ENCODE measurements around the gene PPFIBP2. TPM values are rescaled to one million over a fixed set of nuclear protein-coding genes. Genes with fewer than 3 reads are reported as not detected.

The PPFIBP2 gene
- total RNA-seq, 1 experiment from 2014 or later, result 5.7 TPM

DNA sequence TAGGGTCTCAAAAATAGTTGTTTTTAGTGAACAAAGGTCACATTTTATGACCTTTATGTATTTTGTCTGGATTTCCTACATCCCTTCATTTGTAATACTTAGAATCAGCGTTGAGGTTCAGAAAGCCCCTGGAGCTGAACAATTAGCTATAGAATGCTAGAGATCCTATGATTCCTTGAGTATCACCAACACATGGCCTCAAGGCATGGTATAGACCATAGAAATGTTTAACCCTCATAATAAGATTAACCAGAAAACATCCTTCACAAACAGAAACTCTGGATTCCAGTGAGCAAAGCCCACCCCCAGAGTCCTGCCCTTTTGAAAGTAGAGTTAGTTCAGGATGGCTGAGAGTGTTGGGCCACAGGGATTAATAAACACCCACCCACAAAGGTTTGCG, 82.2 kb downstream of the PPFIBP2 start:
- no peak overlapping the region for H2AFZ ChIP-seq (ENCODE audit: low read depth, low read length, poor library complexity, severe bottlenecking)
- peaks cover 4 to 13% of the 10 kb centered on the region in 2 experiments; a peak in 2 of 4 replicates for H3K4me1 ChIP-seq (ENCODE audit: control insufficient read depth in 1 of 2, insufficient read depth in 2 of 2, low read length in 2 of 2)
- DNase-seq (ENCODE audit: low read depth, low spot score) (no peak), ATAC-seq (no peak)
- RAD21 ChIA-PET (ENCODE audit: low non-redundant PET in 1 of 2, low total read pairs in 2 of 2, uncharacterized antibody in 2 of 2, unreplicated experiment in 2 of 2), result no interaction called here
- no peaks in the 10 kb centered on the region for H4K20me1 ChIP-seq (ENCODE audit: insufficient read depth)
- no TSS peak for BruUV-seq (replicated peaks)
- no peak overlapping the region for H3K4me2 ChIP-seq (ENCODE audit: low read length)
- H3K9me3 ChIP-seq (ENCODE audit: control insufficient read depth in 1 of 2, insufficient read depth in 1 of 2, low read depth in 1 of 2, low read length in 2 of 2), result no peaks in the 10 kb centered on the region
- H3K9me2 ChIP-seq (ENCODE audit: insufficient read depth), result no peaks in the 10 kb centered on the region
- no peak overlapping the region for H3K4me3 ChIP-seq (replicated peaks in 1 of 2; ENCODE audit: low read depth in 1 of 2, low read length in 2 of 2)
- no peaks in the 10 kb centered on the region for H3K36me3 ChIP-seq (ENCODE audit: control insufficient read depth in 1 of 2, insufficient read depth in 2 of 2, low read length in 2 of 2)
- no peaks in the 10 kb centered on the region for H3K27me3 ChIP-seq (ENCODE audit: insufficient read depth, low read length)
- no peak overlapping the region for H3K9ac ChIP-seq (ENCODE audit: low read length)
- H3K27ac ChIP-seq (ENCODE audit: low read depth, low read length), result no peak overlapping the region
- no peak for TF ChIP-seq ATF3 (IDR thresholded peaks at IDR 0.05)
- no peak for TF ChIP-seq FOSL1 (IDR thresholded peaks at IDR 0.05; ENCODE audit: low read depth)
- TF ChIP-seq CEBPB (IDR thresholded peaks at IDR 0.05; ENCODE audit: low read depth), result no peak
- POLR2A ChIA-PET, result no interaction called here
- H3K79me2 ChIP-seq (ENCODE audit: insufficient read depth, low read length), result no peaks in the 10 kb centered on the region
- intact Hi-C loops (cut with micrococcal nuclease), result no loop called here
- CTCF ChIA-PET, result no interaction called here

DNA sequence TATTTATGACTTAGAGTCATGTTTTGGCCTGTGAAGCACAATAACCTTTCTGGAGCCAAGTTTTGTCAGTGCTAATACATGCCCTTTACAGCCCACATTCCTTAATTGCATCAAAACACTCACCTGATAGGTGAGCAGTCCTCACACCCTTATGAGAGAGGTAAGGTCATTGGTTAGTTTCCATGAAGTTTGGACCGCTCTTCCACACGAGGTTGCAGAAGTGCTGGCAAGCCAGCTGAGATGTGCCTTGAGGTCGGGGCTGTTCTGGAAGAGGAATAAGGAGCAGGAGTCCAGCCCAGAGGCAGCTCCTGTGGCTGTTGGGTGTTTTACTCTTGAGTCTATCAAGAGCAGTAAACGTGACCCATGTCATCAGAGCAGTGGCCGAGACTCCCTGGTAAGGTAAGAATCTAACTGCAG, 83.2 kb downstream of the PPFIBP2 start:
- no peak overlapping the region for H3K4me2 ChIP-seq (ENCODE audit: low read length)
- DNase-seq (ENCODE audit: low read depth, low spot score) (no peak), ATAC-seq (no peak)
- TF ChIP-seq ATF3 (IDR thresholded peaks at IDR 0.05) (no peak), SIN3A (IDR thresholded peaks at IDR 0.05; ENCODE audit: low read depth) (no peak), FOSL1 (IDR thresholded peaks at IDR 0.05; ENCODE audit: low read depth) (no peak), EZH2 (IDR thresholded peaks at IDR 0.05) (no peak), TCF7L2 (IDR thresholded peaks at IDR 0.05; ENCODE audit: borderline replicate concordance, extremely low read depth, insufficient read depth, insufficient read length) (no peak), POLR2AphosphoS5 (IDR thresholded peaks at IDR 0.05; ENCODE audit: low read depth, low read length) (no peak), POLR2A (IDR thresholded peaks at IDR 0.05; ENCODE audit: borderline replicate concordance, extremely low read depth, insufficient read depth, insufficient read length) (no peak), CEBPB (IDR thresholded peaks at IDR 0.05; ENCODE audit: low read depth) (no peak)
- TF ChIP-seq, protein P1, sequence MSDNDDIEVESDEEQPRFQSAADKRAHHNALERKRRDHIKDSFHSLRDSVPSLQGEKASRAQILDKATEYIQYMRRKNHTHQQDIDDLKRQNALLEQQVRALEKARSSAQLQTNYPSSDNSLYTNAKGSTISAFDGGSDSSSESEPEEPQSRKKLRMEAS (IDR thresholded peaks at IDR 0.05), result no peak
- no peak overlapping the region for H3K4me3 ChIP-seq (replicated peaks in 1 of 2; ENCODE audit: low read depth in 1 of 2, low read length in 2 of 2)
- H3K9me2 ChIP-seq (ENCODE audit: insufficient read depth), result no peaks in the 10 kb centered on the region
- peaks cover 4 to 13% of the 10 kb centered on the region in 2 experiments; a peak in 2 of 4 replicates for H3K4me1 ChIP-seq (ENCODE audit: control insufficient read depth in 1 of 2, insufficient read depth in 2 of 2, low read length in 2 of 2)
- CTCF ChIA-PET, result no interaction called here
- no peaks in the 10 kb centered on the region for H3K79me2 ChIP-seq (ENCODE audit: insufficient read depth, low read length)
- H3K36me3 ChIP-seq (ENCODE audit: control insufficient read depth in 1 of 2, insufficient read depth in 2 of 2, low read length in 2 of 2), result no peaks in the 10 kb centered on the region
- H3K9ac ChIP-seq (ENCODE audit: low read length), result no peak overlapping the region
- RAD21 ChIA-PET (ENCODE audit: low non-redundant PET in 1 of 2, low total read pairs in 2 of 2, uncharacterized antibody in 2 of 2, unreplicated experiment in 2 of 2), result no interaction called here
- H3K9me3 ChIP-seq (ENCODE audit: control insufficient read depth in 1 of 2, insufficient read depth in 1 of 2, low read depth in 1 of 2, low read length in 2 of 2), result no peaks in the 10 kb centered on the region
- no peak overlapping the region for H2AFZ ChIP-seq (ENCODE audit: low read depth, low read length, poor library complexity, severe bottlenecking)
- BruUV-seq (replicated peaks), result no TSS peak
- intact Hi-C loops (cut with micrococcal nuclease), result no loop called here
- no peaks in the 10 kb centered on the region for H3K27me3 ChIP-seq (ENCODE audit: insufficient read depth, low read length)
- no peaks in the 10 kb centered on the region for H4K20me1 ChIP-seq (ENCODE audit: insufficient read depth)
- POLR2A ChIA-PET, result no interaction called here
- no peak overlapping the region for H3K27ac ChIP-seq (ENCODE audit: low read depth, low read length)

Data from HCT116 (cell line).